HL-60 (cell line): ENCODE measurements around the gene PLCL2.

Experiments
- CTCF ChIP-seq: IDR thresholded peaks from one replicate; pipeline ENCODE4 v1.5.1; 2011; ENCODE audit warnings: low read length, control low read depth, inconsistent platforms; ENCODE audit not compliant: insufficient read depth
- GABPA ChIP-seq: IDR thresholded peaks from 2 replicates; pipeline ENCODE4 v1.6.1; 2012; ENCODE audit warnings: low read depth
- POLR2AphosphoS5 ChIP-seq: IDR thresholded peaks from 2 replicates; pipeline ENCODE4 v1.6.1; 2012; ENCODE audit warnings: low read depth

GRCh38 chr3:16910207-16910606 lies 25.5 kb downstream of the PLCL2 start:
- TF ChIP-seq CTCF (no peak), POLR2AphosphoS5 (no peak), GABPA (no peak)
